HCT116 (cell line): ENCODE results near the gene TAF1D. TPM values are rescaled to one million over a fixed set of nuclear protein-coding genes. Genes with fewer than 3 reads are reported as not detected.

Experiments
- ATAC-seq: fragments of 200-7000 bp; cut with Tn5 transposase; 2 replicates; pipeline ENCODE4 v1.9.1; 2020; ENCODE audit warnings: mild to moderate bottlenecking, moderate library complexity
- BruUV-seq: library from RNA; stranded (reverse); fragments of 400-500 nt; replicated peaks from 2 replicates; lab custom pipeline; 2021; lab: Mats Ljungman, UMichigan
- CTCF ChIA-PET: fragments of 300-600 bp; sonication (Branson Sonifier 250); formaldehyde crosslinking; loops from one replicate; lab custom pipeline; 2021; ENCODE audit warnings: antibody characterized with exemption; lab: Charles Lee
- POLR2A ChIA-PET: fragments of 300-600, 350-600 bp; sonication (Branson Sonifier 250); formaldehyde crosslinking; loops from one replicate; lab custom pipeline; 2021; ENCODE audit warnings: antibody characterized with exemption; lab: Charles Lee
- RAD21 ChIA-PET, 2 experiments: fragments of 300-600 bp; sonication (Branson Sonifier 250); formaldehyde crosslinking; loops; one replicate each; lab custom pipeline; 2023; ENCODE audit warnings: low total read pairs in 2 of 2; ENCODE audit not compliant: uncharacterized antibody in 2 of 2, unreplicated experiment in 2 of 2, low non-redundant PET in 1 of 2; lab: Charles Lee
- DNase-seq: peaks from one replicate; pipeline ENCODE4 v3.0.0-alpha.2; 2010; ENCODE audit warnings: low read depth, low spot score
- H2AFZ ChIP-seq: fragments of 200-600 bp; shearing (Covaris generic), sonication (generic); 2 replicates; pipeline ENCODE4 v1.6.1; 2017; ENCODE audit warnings: low read depth, mixed run types, mixed read lengths, antibody characterized with exemption, low read length; ENCODE audit not compliant: poor library complexity, severe bottlenecking
- H3K27ac ChIP-seq: 2 replicates; pipeline ENCODE4 v1.5.1; 2012; ENCODE audit warnings: low read depth, low read length
- H3K27me3 ChIP-seq: fragments of 200-600 bp; sonication (generic); 2 replicates; pipeline ENCODE4 v1.6.1; 2016; ENCODE audit warnings: mixed run types, low read length, mixed read lengths; ENCODE audit not compliant: insufficient read depth
- H3K36me3 ChIP-seq, 2 experiments: fragments of 200-500 bp in 1 of 2; fragments of 200-600 bp in 1 of 2; sonication (Bioruptor generic) in 1 of 2; sonication (generic) in 1 of 2; 2 replicates each; pipeline versions ENCODE4 v1.5.1 to v1.6.1; 2014 to 2016; ENCODE audit warnings: low read length in 2 of 2, inconsistent platforms in 1 of 2, mixed read lengths in 1 of 2, mixed run types in 1 of 2; ENCODE audit not compliant: insufficient read depth in 2 of 2, control insufficient read depth in 1 of 2
- H3K4me1 ChIP-seq, 2 experiments: fragments of 200-600 bp in 1 of 2; sonication (generic) in 1 of 2; 2 replicates each; pipeline versions ENCODE4 v1.5.1 to v1.6.1; 2012 to 2017; ENCODE audit warnings: low read length in 2 of 2, inconsistent platforms in 1 of 2, mild to moderate bottlenecking in 1 of 2, mixed read lengths in 1 of 2, mixed run types in 1 of 2, moderate library complexity in 1 of 2; ENCODE audit not compliant: insufficient read depth in 2 of 2, control insufficient read depth in 1 of 2
- H3K4me2 ChIP-seq: fragments of 200-600 bp; sonication (generic); 2 replicates; pipeline ENCODE4 v1.6.1; 2017; ENCODE audit warnings: mixed run types, low read length, mixed read lengths
- H3K4me3 ChIP-seq, 2 experiments: fragments of 200-600 bp in 1 of 2; sonication (generic) in 1 of 2; replicated peaks in 1 of 2; 2 replicates each; pipeline ENCODE4 v1.5.1; 2011 to 2016; ENCODE audit warnings: low read length in 2 of 2, control low read depth in 1 of 2, low read depth in 1 of 2, mild to moderate bottlenecking in 1 of 2, mixed read lengths in 1 of 2, mixed run types in 1 of 2
- H3K79me2 ChIP-seq: fragments of 200-600 bp; sonication (generic); 2 replicates; pipeline ENCODE4 v1.6.1; 2017; ENCODE audit warnings: mild to moderate bottlenecking, mixed run types, low read length, moderate library complexity, mixed read lengths; ENCODE audit not compliant: insufficient read depth
- H3K9ac ChIP-seq: fragments of 200-600 bp; sonication (generic); 2 replicates; pipeline ENCODE4 v1.6.1; 2016; ENCODE audit warnings: low read length, mixed read lengths
- H3K9me2 ChIP-seq: fragments of 200-600 bp; sonication (generic), shearing (Covaris generic); 2 replicates; pipeline ENCODE4 v1.6.1; 2017; ENCODE audit warnings: mixed run types, mild to moderate bottlenecking, moderate library complexity; ENCODE audit not compliant: insufficient read depth
- H3K9me3 ChIP-seq, 2 experiments: fragments of 200-500 bp in 1 of 2; fragments of 200-600 bp in 1 of 2; sonication (Bioruptor generic) in 1 of 2; sonication (generic) in 1 of 2; 2 replicates each; pipeline ENCODE4 v1.6.1; 2014 to 2017; ENCODE audit warnings: low read length in 2 of 2, mixed read lengths in 2 of 2, inconsistent platforms in 1 of 2, low read depth in 1 of 2, mild to moderate bottlenecking in 1 of 2, mixed run types in 1 of 2, moderate library complexity in 1 of 2; ENCODE audit not compliant: control insufficient read depth in 1 of 2, insufficient read depth in 1 of 2
- H4K20me1 ChIP-seq: fragments of 200-600 bp; sonication (generic), shearing (Covaris generic); 2 replicates; pipeline ENCODE4 v1.6.1; 2017; ENCODE audit warnings: mixed run types, mild to moderate bottlenecking, moderate library complexity; ENCODE audit not compliant: insufficient read depth
- CBX3 ChIP-seq: IDR thresholded peaks from 2 replicates; pipeline ENCODE4 v1.6.1; 2012; ENCODE audit warnings: low read depth
- CEBPB ChIP-seq: IDR thresholded peaks from 2 replicates; pipeline ENCODE4 v1.6.1; 2012; ENCODE audit warnings: low read depth
- CTCF ChIP-seq, 3 experiments: fragments of 200-600 bp in 1 of 3; sonication (generic) in 1 of 3; IDR thresholded peaks in 2 of 3; conservative IDR thresholded peaks in 1 of 3; 2 replicates each; pipeline ENCODE4 v1.5.1; 2012 to 2017; ENCODE audit warnings: low read depth in 2 of 3, low read length in 2 of 3, antibody characterized with exemption in 1 of 3, borderline replicate concordance in 1 of 3, control low read depth in 1 of 3, mild to moderate bottlenecking in 1 of 3, mixed read lengths in 1 of 3, mixed run types in 1 of 3, moderate library complexity in 1 of 3; ENCODE audit not compliant: insufficient read depth in 1 of 3
- ELF1 ChIP-seq: IDR thresholded peaks from 2 replicates; pipeline ENCODE4 v1.6.1; 2012; ENCODE audit warnings: low read depth, borderline replicate concordance
- EZH2 ChIP-seq: fragments of 200-600 bp; sonication (generic); IDR thresholded peaks from 2 replicates; pipeline ENCODE4 v1.6.1; 2017; ENCODE audit warnings: antibody characterized with exemption, mixed run types
- EZH2phosphoT487 ChIP-seq: fragments of 200-600 bp; IDR thresholded peaks from 2 replicates; pipeline ENCODE4 v1.6.1; 2018; ENCODE audit warnings: antibody characterized with exemption, borderline replicate concordance
- JUND ChIP-seq: IDR thresholded peaks from 2 replicates; pipeline ENCODE4 v1.6.1; 2012
- MAX ChIP-seq: IDR thresholded peaks from 2 replicates; pipeline ENCODE4 v1.6.1; 2012
- POLR2A ChIP-seq: IDR thresholded peaks from 2 replicates; pipeline ENCODE4 v1.7.0; 2011; ENCODE audit warnings: borderline replicate concordance; ENCODE audit not compliant: insufficient read depth, insufficient read length; ENCODE audit errors: extremely low read depth
- REST ChIP-seq: IDR thresholded peaks from 2 replicates; pipeline ENCODE4 v1.6.1; 2012; ENCODE audit warnings: low read depth
- SIN3A ChIP-seq: IDR thresholded peaks from 2 replicates; pipeline ENCODE4 v1.6.1; 2012; ENCODE audit warnings: low read depth
- SP1 ChIP-seq: IDR thresholded peaks from 2 replicates; pipeline ENCODE4 v1.6.1; 2012; ENCODE audit warnings: low read depth
- TCF7L2 ChIP-seq: IDR thresholded peaks from 2 replicates; pipeline ENCODE4 v1.7.0; 2011; ENCODE audit warnings: borderline replicate concordance, inconsistent platforms; ENCODE audit not compliant: insufficient read depth, insufficient read length; ENCODE audit errors: extremely low read depth
- YY1 ChIP-seq: IDR thresholded peaks from 2 replicates; pipeline ENCODE4 v1.6.1; 2011; ENCODE audit warnings: low read length, low read depth, moderate library complexity, mild to moderate bottlenecking; ENCODE audit not compliant: insufficient replicate concordance; ENCODE audit errors: extremely low read depth
- ZBTB33 ChIP-seq: IDR thresholded peaks from 2 replicates; pipeline ENCODE4 v1.6.1; 2011; ENCODE audit warnings: mild to moderate bottlenecking, low read length, moderate library complexity; ENCODE audit not compliant: insufficient replicate concordance; ENCODE audit errors: extremely low read depth
- ZFX ChIP-seq: fragments of 450-650 bp; IDR thresholded peaks from 2 replicates; pipeline ENCODE4 v1.6.1; 2017
- ZNF274 ChIP-seq: fragments of 200-500 bp; sonication (Bioruptor generic); IDR thresholded peaks from 2 replicates; pipeline ENCODE4 v1.6.1; 2014; ENCODE audit warnings: mild to moderate bottlenecking, low read depth, low read length, inconsistent platforms
- intact Hi-C: fragments of 100-400 bp; cut with micrococcal nuclease; formaldehyde crosslinking; loops from 2 replicates; pipeline ENCODE4 v1.10.0; 2022
- total RNA-seq: library from RNA; stranded (reverse); gene quantifications from one replicate; pipeline ENCODE4 v1.2.1, GENCODE V29; 2021; ENCODE audit not compliant: unreplicated experiment

The TAF1D gene
- total RNA-seq, 1 experiment from 2014 or later, result 267 TPM

- Histone ChIP-seq H3K4me3 (no peak overlapping the region), H3K4me1 (no peaks in the 10 kb centered on the region), H3K9me3 (no peaks in the 10 kb centered on the region), H3K27ac (no peak overlapping the region), H3K9ac (no peak overlapping the region), H3K4me2 (no peak overlapping the region), H3K79me2 (peaks cover 26% of the 10 kb centered on the region), H3K9me2 (no peaks in the 10 kb centered on the region), H4K20me1 (no peaks in the 10 kb centered on the region), H3K27me3 (no peaks in the 10 kb centered on the region), H2AFZ (no peak overlapping the region), H3K36me3 (peaks cover 6 to 16% of the 10 kb centered on the region in 2 experiments; a peak in 3 of 4 replicates)
- TF ChIP-seq ELF1 (no peak), CBX3 (no peak), CEBPB (no peak), SP1 (no peak), POLR2A (no peak), SIN3A (no peak), TCF7L2 (no peak), ZBTB33 (no peak), MAX (no peak), CTCF (IDR thresholded peaks at IDR 0.05 in 2 of 3, conservative IDR thresholded peaks at IDR 0.05 in 1 of 3; ENCODE audit: borderline replicate concordance in 1 of 3, insufficient read depth in 1 of 3, low read depth in 2 of 3, low read length in 2 of 3) (no peak), EZH2phosphoT487 (no peak), EZH2 (no peak), ZFX (no peak), REST (no peak), ZNF274 (no peak), YY1 (no peak), JUND (no peak)
- ChIA-PET POLR2A (no interaction called here), RAD21 (no interaction called here), CTCF (no interaction called here)
- DNase-seq (no peak), ATAC-seq (no peak)
- BruUV-seq, result no TSS peak
- intact Hi-C loops, result no loop called here
Observed at GRCh38 chr11:93718057-93718563, 23.2 kb downstream of the TAF1D start.
